Measurements from ENCODE around the gene PCLO.

The PCLO gene

DNA sequence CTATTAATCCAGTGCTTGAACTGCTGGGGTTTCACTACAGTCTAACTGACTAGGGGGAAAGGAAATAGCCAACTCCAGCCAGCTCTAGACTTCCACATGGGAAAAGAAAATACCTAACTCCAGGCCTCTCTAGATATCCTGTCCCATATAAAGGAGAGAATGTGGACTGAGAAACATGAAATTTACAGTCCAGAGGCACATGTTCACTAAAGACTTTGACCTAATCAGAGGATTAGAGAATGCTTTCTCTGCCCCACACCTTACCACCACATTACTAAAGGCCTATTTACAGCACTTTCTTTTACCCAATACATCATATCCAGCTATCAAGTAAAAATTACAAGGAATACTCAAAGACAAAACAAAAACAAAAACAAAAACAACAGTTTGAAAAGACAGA is 164.2 kb downstream of the PCLO start:
- no peak for DNase-seq (ENCODE audit: insufficient read length, low spot score)
- TF ChIP-seq, protein P1, sequence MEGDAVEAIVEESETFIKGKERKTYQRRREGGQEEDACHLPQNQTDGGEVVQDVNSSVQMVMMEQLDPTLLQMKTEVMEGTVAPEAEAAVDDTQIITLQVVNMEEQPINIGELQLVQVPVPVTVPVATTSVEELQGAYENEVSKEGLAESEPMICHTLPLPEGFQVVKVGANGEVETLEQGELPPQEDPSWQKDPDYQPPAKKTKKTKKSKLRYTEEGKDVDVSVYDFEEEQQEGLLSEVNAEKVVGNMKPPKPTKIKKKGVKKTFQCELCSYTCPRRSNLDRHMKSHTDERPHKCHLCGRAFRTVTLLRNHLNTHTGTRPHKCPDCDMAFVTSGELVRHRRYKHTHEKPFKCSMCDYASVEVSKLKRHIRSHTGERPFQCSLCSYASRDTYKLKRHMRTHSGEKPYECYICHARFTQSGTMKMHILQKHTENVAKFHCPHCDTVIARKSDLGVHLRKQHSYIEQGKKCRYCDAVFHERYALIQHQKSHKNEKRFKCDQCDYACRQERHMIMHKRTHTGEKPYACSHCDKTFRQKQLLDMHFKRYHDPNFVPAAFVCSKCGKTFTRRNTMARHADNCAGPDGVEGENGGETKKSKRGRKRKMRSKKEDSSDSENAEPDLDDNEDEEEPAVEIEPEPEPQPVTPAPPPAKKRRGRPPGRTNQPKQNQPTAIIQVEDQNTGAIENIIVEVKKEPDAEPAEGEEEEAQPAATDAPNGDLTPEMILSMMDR (IDR thresholded peaks at IDR 0.05; ENCODE audit: insufficient read depth, missing control alignments), result no peak
- no peak for FAIRE-seq

DNA sequence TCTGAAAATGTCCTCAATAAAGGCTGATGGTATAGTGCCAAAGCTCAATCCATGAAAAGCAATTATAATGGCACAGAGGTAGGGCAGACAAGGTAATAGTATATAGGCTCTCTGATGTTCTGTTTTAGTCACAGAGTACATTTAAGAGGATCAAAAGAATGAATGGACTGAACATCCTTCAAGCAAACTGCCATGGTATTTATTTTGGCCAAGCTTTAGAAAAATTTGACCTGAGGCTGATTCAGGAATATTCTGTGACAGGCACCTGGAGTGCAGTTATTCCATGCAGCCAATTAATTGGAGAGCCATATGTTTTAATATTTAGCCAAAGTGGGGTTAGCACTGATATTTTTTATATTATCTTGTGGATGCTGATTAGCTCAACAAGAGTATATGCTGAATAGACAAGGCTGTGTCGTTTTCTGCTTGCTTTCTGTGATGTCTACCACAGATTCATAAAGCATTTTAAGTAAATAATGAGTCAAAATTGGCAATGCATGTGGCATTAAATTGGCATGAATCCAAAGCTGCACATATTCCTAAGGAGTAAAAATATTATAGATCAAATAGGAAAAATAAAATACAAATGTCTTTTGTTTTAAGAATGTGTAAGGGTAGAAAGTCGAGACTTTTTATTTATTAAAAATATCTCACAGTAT is 177.4 kb downstream of the PCLO start:
- FAIRE-seq, result no peak
- TF ChIP-seq, protein P1 (IDR thresholded peaks at IDR 0.05; ENCODE audit: insufficient read depth, missing control alignments), result no peak
- no peak for DNase-seq (ENCODE audit: insufficient read length, low spot score)

DNA sequence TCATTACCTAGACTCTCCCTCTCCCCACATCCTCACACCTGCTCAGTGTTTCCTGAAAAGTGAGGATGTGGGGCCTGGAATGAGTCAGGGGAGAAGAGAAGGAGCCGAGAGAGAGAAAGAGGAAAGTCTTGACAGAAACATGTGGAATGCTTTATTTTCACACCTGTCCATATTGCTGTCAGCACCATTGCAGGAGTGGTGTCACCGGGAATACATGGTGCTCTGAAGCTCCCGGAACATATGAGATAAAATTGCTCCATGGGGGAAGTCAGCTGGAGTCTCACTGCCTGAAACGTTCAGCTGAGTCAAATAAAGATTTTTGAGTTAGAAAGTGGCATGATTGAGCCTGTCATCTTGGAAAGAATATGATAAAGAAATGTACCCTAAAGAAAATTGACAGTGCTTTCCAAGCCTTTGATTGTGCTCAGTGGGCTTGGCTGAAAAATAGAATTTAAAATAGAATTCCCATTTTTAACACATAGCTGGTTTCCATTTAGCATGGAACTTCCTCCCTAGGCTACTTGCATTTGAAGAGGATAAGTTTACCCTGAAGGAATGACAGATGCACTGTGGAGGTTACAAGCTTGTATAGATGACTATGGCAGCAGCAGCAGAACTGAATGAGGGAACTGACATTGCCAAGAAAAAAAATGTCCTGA is 182.4 kb downstream of the PCLO start:
- TF ChIP-seq, protein P1 (IDR thresholded peaks at IDR 0.05; ENCODE audit: insufficient read depth, missing control alignments), result no peak
- FAIRE-seq, result no peak

DNA sequence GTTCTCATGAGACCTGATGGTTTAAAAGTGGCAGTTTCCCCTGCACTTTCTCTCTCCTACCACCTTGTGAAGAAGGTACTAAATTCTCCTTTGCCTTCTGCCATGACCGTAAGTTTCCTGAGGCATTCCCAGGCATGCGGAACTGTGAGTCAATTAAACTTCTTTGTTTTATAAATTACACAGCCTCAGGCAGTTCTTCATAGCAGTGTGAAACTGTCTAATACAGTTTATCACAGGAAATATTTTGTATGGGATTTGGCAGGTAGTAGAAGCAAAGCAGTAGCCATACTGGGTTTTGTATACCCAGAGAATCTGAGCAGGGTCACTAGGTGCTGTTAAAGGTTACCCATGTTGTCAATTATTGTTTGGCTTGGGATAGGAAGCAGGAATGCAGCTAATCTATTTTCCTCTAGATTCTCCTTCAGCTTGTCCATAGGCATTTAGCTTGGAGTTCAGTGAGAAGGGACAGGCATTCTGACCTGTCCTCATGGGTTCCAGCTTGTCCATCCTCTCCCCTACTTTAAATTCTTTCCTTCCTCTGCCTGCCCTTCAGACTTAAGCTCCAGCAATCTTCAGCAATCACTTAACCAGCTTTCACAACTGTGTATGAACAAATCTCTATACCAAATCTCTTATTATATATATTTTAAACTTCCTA is 186.7 kb downstream of the PCLO start:
- DNase-seq (ENCODE audit: insufficient read length, low spot score) (no peak), FAIRE-seq (no peak)
- TF ChIP-seq, protein P1 (IDR thresholded peaks at IDR 0.05; ENCODE audit: insufficient read depth, missing control alignments), result no peak

More for the DNA sequence above, 182.4 kb downstream of the PCLO start:
- DNase-seq (ENCODE audit: insufficient read length, low spot score), result no peak

DNA sequence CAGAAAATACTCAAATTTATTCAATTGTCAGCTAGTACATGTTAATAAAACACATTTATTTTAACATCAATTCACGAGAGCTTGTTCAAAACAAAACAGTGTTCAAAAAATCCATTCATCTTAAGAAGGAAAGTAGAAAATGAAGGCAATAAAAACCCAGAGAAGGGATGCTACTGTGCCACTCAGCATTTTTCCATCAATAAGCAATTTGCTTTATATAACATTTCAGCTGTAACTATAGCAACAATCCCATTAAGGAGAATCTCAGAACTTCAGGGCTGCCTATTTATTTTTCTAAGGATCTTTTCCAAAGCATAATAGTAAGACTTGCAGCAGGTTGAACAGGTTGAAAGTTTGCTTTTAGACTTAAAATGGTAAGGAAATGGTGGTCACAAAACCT is 190.5 kb downstream of the PCLO start:
- TF ChIP-seq, protein P1 (IDR thresholded peaks at IDR 0.05; ENCODE audit: insufficient read depth, missing control alignments), result no peak
- FAIRE-seq (no peak), DNase-seq (ENCODE audit: insufficient read length, low spot score) (no peak)

DNA sequence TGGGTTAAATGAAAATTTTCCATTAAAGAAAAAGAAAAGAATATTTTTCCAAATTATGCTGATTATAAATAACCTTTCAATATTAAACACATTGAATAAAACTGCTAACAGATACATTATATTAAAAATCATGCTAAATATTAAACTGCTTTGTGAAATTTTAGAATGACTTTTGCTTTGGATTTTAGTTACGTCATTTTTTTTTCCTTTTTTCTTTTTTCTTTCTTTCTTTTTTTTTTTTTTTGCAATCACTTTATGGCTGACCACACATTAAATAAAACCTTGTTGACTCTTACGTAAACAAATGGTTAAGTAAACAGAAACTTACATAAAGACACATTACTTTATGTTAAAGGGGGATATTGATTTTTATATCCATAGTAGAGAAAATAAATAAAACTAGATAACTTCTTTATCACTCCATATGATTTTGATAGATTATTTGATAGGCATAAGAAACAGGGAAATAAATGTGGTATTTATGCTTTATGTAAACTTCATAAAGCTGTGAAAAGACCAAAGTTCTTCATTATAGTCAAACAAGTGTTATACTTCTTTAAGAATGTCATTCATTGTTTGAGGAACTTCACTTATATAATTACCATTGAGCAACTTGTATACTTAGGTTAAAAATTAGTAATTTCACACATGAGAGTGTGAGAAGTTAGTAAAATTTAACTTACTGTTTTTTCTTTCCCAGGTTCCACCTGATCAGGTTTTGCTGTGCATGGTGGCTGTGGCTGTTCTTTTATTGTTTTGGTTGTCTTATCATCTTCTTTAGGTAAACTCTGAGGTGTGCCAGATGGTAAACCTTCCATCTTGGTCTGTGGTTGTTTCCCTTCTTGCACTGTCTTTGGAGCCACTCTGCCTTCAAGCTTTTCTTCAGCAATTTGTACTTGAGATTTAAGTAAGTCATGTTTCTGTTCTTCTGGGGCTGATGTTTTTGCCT is 197.3 kb downstream of the PCLO start:
- FAIRE-seq, result peak; percentile 55
- DNase-seq (ENCODE audit: insufficient read length, low spot score), result no peak

More for the DNA sequence above, 197.3 kb downstream of the PCLO start:
- TF ChIP-seq, protein P1 (IDR thresholded peaks at IDR 0.05; ENCODE audit: insufficient read depth, missing control alignments), result no peak

All from D721Med (cell line).